Stimulated activated naive CD8-positive, alpha-beta T cell treated with anti-CD3 and anti-CD28 coated beads, Interleukin-15, Interleukin-2, amounts not matched to agents 100 U/mL and 50 U/mL, for 24 hours (primary cell): Measurements from ENCODE around the gene GAP43.
A peak's percentile ranks its signal among the peaks of the same experiment; 100 is the strongest.

ENCODE experiments used
- ATAC-seq: fragments of 150-1000 bp; cut with Tn5 transposase; one replicate; pipeline ENCODE4 v1.10.0; 2021
- DNase-seq: peaks from one replicate; pipeline ENCODE4 v3.0.0; 2021

The GAP43 gene

DNA sequence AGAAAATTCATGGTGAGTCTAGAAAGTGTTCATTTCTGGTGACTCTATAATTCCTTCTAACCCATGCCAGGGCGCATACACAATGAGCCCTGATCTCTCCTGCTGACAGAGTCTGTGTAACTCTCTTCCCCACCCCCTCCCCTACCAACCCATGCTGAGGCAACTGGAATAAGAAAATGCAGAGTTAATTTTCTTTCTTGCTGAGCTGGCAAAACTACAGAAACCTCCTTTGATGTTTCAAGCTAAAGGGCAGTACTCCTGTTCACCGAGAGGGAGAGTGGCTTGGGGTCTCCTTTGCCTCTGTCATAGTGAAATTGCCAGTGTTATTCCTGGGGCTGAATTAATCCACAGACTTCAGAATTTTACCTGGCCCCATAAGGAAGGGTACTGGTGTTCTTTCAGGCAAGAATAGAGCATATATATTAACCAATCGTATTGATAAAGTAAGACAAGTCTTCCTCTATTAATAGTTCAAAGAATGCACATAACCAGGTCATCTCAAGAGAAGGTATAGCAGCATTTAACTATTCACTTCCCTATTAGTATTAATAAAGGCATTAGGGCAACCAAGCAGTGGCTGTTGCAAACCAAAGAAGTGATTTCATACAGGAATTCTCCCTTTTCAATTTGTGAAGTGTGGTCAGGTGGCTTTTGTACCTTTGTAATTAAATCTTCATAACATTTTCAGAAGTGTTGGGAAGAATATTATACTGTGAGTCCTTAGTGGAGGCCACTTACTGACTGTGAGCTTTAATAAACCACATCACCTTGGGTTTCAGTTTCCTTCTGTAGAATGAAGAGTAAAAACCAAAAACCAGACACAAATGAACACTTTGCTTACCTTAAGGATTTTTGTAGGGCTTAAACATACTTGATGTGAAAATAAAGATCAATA, 4.1 kb downstream of the GAP43 start:
- no peak for ATAC-seq

DNA sequence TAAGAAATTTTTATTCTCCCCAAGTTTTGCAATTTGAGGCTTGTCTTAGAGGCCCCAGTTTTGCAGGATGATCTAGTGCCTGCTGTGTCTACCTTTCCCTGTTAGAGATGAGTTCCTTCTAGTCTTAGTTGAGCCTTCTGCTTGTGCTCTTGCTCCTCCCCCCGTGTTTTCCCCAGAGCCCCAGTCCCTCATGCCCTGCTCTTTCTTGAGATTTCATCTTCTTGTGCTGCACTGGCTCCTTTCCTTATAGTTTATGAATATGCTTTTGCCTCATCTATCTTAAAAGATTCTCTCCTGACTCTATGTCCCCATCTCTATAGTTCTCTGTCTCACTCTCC, 4.7 kb downstream of the GAP43 start:
- no peak for DNase-seq
- ATAC-seq, result no peak

More for the DNA sequence above, 4.1 kb downstream of the GAP43 start:
- no peak for DNase-seq

DNA sequence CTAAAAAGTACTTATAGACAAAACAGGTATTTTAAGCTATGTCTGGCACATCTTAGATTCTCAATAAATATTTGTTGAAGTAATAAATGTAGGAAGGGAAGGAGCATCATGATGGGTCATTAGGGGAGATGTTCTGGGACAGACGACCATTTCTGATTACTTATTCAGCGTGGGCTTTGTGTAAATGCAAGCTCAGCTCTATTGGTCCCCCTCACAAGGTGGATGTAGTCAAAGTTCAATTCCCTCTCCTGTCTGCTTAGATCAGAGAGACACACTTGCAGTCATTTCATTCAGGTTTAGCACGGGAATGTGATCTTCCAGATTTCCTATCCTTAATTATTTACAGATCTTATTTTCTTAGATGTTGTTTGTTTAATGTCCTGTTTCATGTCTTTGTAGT, 7.5 kb downstream of the GAP43 start:
- DNase-seq, result no peak
- no peak for ATAC-seq

DNA sequence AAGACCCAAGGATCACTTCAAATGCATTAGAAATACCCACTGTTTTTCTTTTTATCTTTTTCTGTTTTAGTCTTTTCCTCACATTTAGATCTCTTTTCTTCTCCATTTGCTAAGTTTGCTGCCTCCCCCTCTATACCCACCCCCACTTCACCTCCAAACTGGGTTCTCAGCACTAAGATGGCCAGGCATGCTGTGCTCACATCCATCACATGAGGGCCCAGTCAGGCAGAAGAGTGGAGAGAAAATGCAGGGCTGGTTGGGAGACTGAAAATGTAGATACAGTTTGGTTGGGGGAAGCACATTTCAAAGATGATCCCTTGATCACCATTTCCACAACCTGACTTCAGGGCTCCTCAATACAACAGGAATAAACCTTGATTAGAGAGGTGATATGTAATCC, 8.7 kb downstream of the GAP43 start:
- ATAC-seq (no peak), DNase-seq (no peak)

DNA sequence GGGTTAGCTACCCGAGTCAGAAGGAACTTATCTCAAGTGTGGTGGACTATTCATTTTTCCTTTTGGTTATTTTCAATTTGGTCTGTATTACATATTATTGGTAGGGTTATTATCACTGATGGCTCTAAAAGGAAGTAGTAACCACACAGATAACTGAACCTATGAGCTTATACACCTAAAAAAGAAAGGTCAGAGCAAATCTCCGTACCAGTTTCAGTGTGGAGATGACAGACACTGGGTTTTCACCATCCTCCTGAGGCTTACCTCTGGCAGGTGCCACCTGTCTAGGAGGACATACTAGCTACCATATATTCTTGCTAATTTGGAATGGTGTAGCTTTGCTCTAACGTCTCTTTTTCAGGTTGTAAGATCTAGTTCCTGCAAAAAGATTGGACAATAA, 10.2 kb downstream of the GAP43 start:
- no peak for ATAC-seq
- DNase-seq, result no peak

DNA sequence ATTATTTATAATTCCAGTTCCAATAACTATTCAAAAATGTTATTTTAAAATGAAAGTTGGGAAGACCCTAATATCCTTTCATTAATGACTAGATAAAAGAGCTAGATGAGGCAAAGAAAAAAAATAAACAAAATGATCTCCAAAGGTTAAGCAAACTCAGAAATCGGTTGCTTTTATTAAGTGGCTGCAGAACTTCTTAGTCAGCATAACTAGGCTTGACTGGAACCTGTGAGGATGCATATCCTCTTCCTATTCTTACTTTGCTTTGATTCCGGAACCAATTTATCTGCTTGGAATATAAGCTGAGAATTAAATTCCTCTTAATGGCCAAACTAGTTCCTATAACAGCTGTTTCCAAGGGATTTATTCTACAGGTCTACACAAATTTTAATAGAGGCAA, 10.7 kb downstream of the GAP43 start:
- DNase-seq (no peak), ATAC-seq (no peak)

DNA sequence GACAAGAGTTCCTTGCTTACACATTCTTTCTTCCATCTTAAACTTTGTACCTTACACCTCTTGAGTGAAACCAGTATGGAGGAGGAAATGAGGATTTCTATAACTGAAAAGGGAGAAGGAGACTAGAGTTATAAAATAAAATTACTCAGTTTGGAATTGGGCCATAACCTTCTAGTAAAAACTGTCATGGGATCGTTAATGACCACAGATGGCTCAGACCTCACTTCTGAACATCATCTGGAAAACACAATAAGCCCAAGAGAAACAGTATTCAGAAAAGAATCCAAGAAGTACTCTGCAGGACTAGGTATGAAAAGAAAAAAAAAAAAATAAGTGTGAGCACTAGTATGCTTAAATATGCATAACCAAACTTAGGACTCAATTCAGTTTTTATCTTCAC, 12.1 kb downstream of the GAP43 start:
- ATAC-seq (no peak), DNase-seq (no peak)

DNA sequence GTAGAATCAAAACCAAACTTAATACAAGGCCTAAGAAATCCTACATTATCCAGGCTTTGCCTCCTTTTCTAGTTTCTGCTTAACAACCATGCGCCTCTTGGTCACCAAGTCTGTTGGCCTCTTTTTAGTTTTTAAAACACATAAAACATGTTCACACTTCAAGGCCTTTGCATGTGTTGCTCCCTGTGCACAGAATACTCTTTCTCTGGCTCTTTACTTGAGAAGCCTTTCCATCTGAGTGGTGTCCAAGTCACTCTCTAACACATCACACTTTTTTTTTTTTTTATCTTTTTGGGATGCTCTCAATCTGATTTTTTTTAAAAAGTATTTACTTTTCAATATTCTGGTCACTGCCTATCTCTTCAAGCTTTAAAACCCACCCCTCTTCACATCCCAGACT, 14.9 kb downstream of the GAP43 start:
- no peak for DNase-seq
- no peak for ATAC-seq

DNA sequence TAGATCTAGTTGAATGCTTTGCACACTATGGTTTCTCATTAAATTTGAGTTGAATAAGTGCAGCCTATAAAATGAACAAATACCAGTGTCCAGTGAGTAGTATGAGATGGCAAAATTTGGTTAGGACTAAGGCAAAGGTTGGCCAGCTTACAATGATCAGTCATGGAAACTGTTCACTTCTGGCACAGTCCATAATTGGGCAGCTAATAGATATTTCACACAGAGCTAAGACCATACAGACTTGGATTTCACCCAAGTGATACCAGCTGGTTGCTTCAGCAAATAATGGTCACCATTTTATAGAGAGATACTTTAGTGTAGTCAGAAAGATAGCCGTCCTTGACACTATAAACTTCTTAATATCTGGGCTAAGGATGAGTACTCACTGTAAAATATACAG, 15.7 kb downstream of the GAP43 start:
- ATAC-seq, result no peak
- DNase-seq, result no peak

DNA sequence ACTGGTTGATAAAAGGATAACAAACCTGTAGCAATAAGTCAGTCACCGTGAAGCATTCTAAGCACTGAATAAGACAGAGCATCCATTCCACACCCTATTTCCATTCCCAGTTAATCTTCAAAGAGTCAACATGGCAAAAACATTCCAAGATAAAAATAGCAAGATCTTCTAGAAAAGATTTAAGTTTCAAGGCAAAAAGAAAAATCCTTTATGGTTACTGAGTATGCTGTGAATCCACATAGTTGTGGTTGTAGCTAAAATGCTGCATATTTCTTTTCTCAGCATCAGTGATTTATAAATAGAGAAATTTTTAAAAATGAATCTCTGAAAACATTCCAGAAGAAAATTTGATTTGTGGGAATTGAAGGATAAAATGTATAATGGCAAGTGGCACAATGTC, 21.1 kb downstream of the GAP43 start:
- ATAC-seq (no peak), DNase-seq (no peak)

DNA sequence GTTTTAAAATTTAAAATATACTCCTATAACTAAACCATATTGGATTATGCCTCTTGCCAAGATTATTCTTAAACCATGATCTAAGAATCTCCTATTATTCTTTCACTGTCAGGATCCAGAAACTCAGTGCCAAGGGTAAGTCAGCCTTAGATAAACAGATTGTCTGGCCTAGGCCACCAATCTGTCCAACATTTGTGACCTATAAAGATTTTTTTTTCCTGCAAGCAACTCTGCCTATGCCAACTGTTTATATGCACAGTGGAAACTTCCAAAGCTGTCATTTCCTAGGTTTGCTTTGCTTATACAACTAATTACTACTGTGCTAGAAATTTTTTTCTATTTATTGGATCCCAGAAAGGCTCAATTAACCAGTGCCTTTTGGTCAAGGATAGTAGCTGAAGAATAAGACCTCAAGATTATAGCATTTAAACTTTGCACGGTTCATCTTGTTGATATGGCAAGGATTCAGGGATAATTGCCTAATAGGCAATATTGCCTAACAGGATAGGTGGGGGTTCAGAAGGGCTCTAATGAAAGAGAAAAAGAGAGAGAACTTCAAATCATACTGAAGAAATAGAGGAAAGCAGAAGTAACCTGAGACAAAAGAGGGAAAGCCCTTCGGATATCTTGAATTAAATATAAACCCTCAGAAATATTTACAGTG, 22.8 kb downstream of the GAP43 start:
- DNase-seq (no peak), ATAC-seq (no peak)

DNA sequence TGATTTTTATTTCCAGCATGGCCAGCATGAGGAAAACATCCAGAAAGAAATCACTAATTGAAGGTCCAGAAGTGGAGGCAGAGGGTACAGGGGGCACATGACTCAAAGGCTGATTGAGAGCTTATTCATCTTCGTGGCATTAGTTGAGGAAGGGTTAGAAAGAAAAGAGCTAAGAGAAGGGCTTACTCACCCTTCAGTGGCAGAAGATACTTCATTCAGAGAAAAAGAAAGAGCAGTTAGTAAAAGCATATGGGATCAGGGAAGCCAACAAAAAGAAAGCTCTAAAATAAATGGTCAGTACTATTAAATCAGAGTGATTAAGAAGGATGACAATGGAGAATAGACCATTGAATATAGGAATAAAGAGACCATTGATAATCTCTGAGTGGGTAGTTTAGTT, 25.2 kb downstream of the GAP43 start:
- DNase-seq (no peak), ATAC-seq (no peak)

DNA sequence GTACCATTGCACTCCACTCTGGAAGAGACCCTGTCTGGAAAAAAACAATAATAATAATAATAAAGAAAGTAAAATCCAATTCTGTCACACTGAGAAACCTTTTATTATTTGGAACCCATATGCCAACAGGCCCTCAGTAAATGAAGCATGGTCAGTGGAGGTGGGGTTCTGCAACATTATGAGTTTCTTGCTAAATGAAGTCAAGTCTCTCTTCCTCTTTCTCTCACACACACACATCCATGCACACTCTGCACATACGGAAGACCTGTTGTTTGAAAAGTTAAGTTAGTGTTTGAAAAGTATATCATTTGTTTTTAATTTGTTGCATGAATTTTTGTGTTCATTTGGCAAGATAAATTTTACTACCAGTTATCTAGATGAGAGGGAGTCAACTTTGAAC, 27.8 kb downstream of the GAP43 start:
- DNase-seq (no peak), ATAC-seq (no peak)

DNA sequence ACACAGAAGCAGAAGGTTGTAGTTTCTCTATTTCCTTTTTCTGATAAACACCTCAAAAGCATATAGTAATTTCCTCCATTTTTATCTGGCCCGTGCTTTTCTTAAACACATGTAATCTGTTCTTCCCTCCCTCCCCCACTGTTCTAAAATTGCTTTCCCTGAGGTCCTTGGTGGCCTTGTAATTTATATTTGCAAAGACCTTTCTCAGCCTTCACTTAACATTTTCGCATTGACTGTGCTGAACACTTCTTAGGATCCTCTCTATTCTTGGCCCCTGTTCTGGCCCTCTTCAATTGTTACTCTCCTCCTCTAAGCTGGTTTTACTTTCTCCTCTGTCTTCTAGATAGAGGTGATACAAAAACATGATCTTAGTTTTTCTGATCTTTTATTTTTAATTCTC, 28.3 kb downstream of the GAP43 start:
- ATAC-seq (no peak), DNase-seq (no peak)

DNA sequence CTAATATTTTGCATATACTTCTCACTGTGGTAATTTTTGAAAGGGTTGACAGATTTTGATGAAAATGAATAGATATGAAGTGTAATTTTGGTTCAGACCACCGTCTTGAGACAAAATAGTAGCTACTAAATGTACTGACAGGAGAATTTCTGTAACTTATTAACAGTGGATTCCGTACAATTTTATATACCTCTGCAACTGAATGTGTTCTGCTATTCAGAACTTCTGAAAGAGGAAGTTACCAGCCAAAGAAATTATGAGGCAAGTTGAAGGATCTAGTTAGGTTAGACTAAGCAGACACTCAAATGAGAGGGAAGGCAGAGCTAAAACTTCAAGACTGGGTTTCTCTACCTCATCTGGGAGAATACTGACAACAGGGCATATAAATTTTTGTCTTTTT, 29.4 kb downstream of the GAP43 start:
- DNase-seq, result no peak
- no peak for ATAC-seq

DNA sequence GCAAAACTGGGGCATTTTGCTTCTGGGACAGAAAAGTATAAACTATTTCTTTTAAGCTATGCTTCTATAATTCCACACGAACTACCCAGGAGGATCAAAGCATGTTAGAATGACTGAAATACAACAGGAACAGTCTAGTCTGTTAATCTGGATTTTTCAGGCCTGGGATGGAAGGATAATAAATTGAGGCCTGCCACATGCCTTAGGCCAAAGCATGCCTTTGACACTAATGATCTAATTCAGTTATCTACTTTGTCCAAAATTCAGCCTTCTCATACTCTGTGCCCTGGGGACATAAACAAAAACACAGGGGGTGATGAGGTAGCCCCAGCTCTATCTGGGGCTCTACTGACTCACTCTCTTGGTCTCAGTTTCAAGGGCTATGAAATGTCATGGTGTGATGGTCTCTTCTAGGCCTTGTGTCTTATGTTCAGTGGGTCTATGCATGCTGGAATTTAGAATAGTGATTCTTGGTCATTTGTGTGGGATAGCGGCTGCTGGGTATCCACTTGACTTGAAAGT, 32.5 kb downstream of the GAP43 start:
- no peak for DNase-seq
- ATAC-seq, result no peak

DNA sequence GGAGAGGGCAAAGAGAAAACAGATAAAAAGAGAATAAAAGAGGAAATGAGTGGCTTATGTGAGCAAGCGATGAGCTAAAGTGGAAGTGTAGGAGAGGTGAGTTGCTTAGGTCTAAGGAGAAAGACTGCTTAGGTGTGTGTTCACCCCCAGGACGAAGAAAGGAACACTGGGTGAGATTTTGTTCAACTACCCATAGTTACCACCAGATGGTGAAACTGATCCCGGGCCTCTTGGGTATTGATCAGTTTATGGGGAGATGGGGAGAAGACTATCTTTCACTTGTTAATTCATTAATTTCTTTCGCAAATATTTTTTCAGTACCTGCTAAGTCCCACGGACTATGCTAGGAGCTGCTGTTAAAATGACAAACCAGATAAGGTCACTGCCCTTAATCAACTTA, 33.9 kb downstream of the GAP43 start:
- no peak for ATAC-seq
- no peak for DNase-seq

DNA sequence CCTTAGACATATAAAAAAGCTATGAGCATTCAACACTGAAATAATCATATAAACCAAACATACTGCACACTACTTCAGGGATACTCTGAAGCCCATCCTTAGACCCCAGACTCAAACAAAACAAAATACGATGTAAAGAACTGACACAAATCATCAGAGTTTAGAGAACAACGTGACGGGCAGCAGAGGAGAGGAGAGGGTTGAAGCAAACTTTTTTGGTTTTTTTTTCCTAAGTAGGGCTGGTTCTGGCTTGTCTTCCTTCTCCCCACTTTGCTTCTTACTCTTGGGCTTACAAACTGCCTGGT, 34.7 kb downstream of the GAP43 start:
- DNase-seq, result no peak
- no peak for ATAC-seq

DNA sequence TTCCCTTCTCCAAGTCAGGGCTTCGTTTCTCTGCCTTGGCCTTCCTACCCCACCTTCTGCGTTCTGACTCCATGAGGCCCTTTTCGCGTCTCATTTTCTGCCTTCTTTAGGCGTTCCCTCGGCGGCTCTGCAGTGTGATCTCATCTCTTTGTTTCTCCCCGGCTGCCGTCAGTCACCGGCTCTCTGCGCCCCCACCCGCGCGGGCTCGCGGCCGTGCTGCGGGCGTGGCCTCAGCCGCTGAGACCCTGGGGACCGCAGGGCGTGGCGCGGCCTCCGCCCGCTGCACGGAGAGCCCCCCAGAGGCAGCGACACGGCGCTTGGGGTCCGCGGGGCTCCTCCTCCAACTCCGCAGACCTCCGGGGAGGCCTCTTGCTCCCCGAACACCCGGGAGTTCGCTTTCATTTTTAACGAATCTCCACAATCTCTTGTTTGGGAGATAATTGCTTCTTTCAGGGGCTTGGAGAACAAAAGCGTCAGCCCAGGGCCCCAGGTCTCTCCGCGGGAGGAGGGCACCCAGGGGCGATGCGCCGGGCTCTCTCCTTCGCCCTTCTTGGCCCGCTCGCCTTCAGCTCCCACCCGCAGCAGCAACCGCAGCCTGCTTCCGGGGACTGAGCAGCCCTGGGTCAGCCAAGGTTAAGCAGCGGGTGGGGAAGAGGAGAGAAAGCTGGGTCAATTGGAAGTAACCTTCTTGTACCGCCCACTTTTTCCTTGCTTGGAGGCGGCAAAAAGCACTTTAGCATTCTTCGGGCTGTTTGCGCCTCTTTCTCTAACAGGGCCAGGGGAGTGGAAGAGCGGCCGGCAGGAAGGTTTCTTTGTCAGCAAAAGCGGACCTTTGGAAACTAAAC, 35.2 kb downstream of the GAP43 start:
- ATAC-seq, result peak; percentile 83
- DNase-seq, result peak; percentile 72

DNA sequence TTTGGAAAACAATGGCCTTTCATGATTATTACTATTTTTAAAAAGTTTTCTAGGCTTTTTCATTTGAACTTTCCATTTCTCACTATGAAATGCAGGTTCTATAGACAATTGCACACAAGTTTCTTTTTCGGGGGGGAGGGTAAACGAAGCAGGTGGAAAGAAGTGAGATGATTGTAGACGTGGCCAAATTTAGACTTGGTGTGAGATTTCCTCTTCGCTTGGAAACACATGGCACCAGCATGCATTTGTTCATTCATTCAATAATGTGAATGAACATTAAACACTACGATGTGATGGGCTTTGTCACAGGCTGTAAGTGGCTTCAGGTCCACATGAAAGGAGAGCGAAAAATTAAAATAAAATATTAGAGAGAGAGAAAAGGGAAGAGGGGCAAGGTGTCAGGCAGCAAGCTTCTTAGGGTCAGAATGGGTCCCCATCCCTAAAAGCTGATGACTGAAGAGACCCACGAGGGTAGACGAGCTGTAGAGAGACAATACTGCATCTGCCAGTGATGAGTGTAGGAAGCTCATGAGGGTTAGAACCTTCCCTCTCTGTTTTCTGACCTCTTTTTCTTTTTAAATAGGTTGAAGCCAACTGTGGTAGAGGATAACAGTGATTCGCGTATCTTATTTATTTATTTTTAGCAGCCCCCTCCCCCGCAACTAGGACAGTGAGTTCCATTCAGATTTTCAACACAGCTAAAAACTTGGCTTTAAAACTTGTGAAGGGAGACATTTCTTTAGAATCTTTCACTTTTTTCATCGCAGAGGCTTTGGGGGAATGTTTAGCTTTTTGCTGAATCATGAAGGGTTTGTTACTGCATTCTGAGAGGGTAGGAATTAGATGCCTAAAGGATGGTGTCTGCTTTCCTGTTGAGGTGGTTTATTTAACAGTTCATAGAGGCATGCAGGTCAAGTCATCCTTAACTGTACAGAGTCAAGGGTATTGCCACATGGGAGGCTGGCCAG, 36.2 kb downstream of the GAP43 start:
- DNase-seq (no peak), ATAC-seq (no peak)

DNA sequence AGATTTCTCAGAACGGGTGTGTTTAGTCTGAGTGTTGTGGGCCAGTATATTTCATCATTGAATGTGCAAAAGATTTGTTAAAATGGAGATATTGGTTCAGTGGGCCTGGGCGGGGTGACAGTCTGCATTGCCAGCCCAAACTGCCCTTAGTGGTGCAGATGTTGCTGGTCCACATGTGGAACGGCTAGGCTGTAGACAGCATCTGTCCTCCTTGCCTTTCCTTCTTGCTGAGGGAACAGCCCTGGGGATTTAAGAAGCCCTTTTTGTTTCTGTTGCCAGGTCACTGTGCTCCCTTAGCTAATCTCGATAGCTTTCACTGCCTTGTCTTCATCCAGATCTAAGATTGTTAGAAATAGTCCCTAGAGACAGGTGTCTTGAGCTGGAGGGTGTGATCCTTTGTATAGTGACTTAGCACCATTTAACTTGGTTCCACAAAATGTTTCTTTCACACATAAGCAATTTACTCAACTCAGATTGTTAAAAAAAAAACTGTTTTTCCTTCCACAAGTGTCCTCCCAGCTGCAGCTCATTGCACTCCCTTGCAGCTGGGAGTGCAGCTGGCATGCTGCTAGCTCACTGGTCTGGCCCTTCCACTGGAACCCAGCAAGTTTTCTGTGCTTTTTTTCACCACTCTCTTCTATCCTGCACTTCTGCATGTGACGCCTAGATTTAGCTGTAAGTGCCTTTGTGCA, 37.5 kb downstream of the GAP43 start:
- no peak for DNase-seq
- ATAC-seq, result no peak
